Stimulated activated CD4-positive, alpha-beta T cell treated with anti-CD3 and anti-CD28 coated beads, Interleukin-2, amount 100 ng/mL, for 24 hours (primary cell): Measurements from ENCODE around the gene CAPN5.
"Not testable (repeated sequence)": the region's sequence is repeated elsewhere in the genome, so short reads cannot be mapped to it uniquely, and the experiment has no call there.

Source experiments
- DNase-seq, 2 donors: peaks; one replicate each; pipeline ENCODE4 v3.0.0-alpha.2; 2020

Gene CAPN5

GRCh38 chr11:77044356-77044755 lies 22.4 kb upstream of the CAPN5 start:
- DNase-seq: no peak

GRCh38 chr11:77044886-77045285 lies 21.9 kb upstream of the CAPN5 start:
- DNase-seq: no peak

- DNase-seq: peak; percentile 65 to 74
These were observed 20.7 kb upstream of the CAPN5 start for GRCh38 chr11:77046060-77046501.

GRCh38 chr11:77047007-77047927 lies 19.5 kb upstream of the CAPN5 start:
- DNase-seq: peak; percentile 57 to 79

- not testable (repeated sequence) for DNase-seq
These were observed 18.8 kb upstream of the CAPN5 start for GRCh38 chr11:77047928-77048446.

GRCh38 chr11:77049026-77049425 lies 17.7 kb upstream of the CAPN5 start:
- DNase-seq: no peak

GRCh38 chr11:77051511-77051910 lies 15.3 kb upstream of the CAPN5 start:
- DNase-seq: no peak

- DNase-seq: no peak
These were observed 14.3 kb upstream of the CAPN5 start for GRCh38 chr11:77052518-77052917.

- no peak for DNase-seq
These were observed 13.4 kb upstream of the CAPN5 start for GRCh38 chr11:77053217-77054015.

GRCh38 chr11:77054084-77054483 lies 12.7 kb upstream of the CAPN5 start:
- DNase-seq: no peak

- DNase-seq: no peak
These were observed 11.6 kb upstream of the CAPN5 start for GRCh38 chr11:77055101-77055561.

GRCh38 chr11:77055913-77056312 lies 10.9 kb upstream of the CAPN5 start:
- no peak for DNase-seq

- DNase-seq: no peak
These were observed 9.9 kb upstream of the CAPN5 start for GRCh38 chr11:77056814-77057402.

GRCh38 chr11:77057938-77058474 lies 8.8 kb upstream of the CAPN5 start:
- DNase-seq: no peak

GRCh38 chr11:77058900-77059299 lies 7.9 kb upstream of the CAPN5 start:
- DNase-seq: no peak

GRCh38 chr11:77059806-77060205 lies 7.0 kb upstream of the CAPN5 start:
- no peak for DNase-seq

GRCh38 chr11:77060234-77060633 lies 6.5 kb upstream of the CAPN5 start:
- no peak for DNase-seq

GRCh38 chr11:77061258-77061657 lies 5.5 kb upstream of the CAPN5 start:
- DNase-seq: not testable (repeated sequence)

- no peak for DNase-seq
These were observed 3.8 kb upstream of the CAPN5 start for GRCh38 chr11:77062924-77063323.

GRCh38 chr11:77063407-77063806 lies 3.4 kb upstream of the CAPN5 start:
- DNase-seq: no peak

- no peak for DNase-seq
These were observed 2.9 kb upstream of the CAPN5 start for GRCh38 chr11:77063861-77064260.

GRCh38 chr11:77064648-77065217 lies 2.0 kb upstream of the CAPN5 start:
- DNase-seq: no peak
